ENCODE measurements around the gene DDIT4L.
"Not testable (repeated sequence)": the region's sequence is repeated elsewhere in the genome, so short reads cannot be mapped to it uniquely, and the experiment has no call there.

DDIT4L gene

DNA sequence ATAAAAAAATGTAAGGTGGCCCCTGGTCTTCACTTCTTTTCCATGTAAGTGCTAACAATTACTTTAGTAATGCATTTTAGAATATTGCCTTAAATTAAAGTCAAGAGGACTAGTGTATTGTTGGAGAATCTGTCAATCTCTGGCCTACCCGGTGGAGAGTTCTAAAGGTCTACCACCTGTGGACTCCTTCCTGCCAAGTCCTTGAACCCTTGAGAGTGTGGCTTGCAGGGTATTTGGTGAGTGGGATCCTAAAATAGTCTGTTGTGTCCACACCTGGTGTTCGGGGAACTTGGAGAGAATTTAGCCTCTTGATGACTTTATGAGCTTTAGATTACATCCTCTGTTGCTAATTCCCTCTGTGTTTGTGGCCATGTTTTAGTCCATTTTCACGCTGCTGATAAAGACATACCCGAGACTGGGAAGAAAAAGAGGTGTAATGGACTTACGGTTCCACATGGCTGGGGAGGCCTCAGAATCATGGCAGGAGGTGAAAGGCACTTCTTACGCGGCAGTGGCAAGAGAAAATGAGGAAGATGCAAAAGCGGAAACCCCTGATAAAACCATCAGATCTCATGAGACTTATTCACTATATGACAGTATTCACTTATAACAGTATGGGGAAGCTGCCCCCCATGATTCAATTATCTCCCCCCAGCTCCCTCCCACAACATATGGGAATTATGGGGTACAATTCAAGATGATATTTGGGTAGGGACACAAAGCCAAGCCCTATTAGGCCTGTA is 23.8 kb downstream of the DDIT4L start:
- DNase-seq (ENCODE audit: low read depth in 2 of 3, low spot score in 1 of 3) = no peak

DNA sequence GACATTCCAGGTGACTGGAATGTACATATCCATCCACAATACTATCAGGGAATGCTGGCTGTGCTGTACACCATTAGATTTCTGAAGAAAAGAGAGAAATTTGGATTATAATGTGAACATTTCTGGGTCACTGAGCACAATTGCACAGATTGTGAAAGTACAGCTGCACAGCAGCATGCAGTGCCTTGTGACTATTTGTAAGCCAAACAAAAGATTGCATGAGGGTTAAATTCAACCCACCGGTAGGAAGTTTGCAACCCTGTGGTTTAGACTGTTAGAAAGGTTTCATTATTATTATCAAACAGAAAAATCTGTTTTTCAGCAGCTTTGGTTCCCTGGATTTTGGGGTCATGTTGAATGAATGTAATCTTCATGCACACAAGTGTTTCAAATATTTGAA is 24.5 kb downstream of the DDIT4L start:
- no peak for DNase-seq (ENCODE audit: low read depth in 2 of 3, low spot score in 1 of 3)

- DNase-seq (ENCODE audit: low read depth in 2 of 3, low spot score in 1 of 3) = no peak
These were observed 25.2 kb downstream of the DDIT4L start for GRCh38 chr4:100164808-100165760.

- no peak for DNase-seq (ENCODE audit: low read depth in 2 of 3, low spot score in 1 of 3)
These were observed 28.1 kb downstream of the DDIT4L start for GRCh38 chr4:100162027-100162685.

- no peak for DNase-seq (ENCODE audit: low read depth in 2 of 3, low spot score in 1 of 3)
These were observed 41.1 kb downstream of the DDIT4L start for GRCh38 chr4:100149190-100149589.

DNA sequence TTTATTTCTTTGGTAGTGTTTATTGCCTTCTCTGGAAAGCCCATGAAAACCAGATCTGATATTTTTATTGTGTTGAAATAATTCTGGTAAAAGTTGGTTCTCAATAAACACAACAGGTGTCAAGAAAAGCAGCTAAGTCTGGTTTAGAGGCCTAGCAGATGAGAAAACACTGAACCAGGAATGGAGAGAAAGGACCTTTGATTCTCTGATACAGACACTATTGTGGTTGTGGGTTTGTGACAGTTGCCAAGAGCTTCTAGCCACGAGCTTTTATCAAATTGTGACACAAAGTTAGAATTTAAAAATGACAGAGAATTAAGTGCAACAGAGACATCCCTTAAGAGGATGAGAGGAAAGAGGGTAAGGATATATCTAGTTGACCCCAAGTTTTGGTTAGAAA is 42.6 kb downstream of the DDIT4L start:
- DNase-seq (ENCODE audit: low read depth in 2 of 3, low spot score in 1 of 3) = no peak

DNA sequence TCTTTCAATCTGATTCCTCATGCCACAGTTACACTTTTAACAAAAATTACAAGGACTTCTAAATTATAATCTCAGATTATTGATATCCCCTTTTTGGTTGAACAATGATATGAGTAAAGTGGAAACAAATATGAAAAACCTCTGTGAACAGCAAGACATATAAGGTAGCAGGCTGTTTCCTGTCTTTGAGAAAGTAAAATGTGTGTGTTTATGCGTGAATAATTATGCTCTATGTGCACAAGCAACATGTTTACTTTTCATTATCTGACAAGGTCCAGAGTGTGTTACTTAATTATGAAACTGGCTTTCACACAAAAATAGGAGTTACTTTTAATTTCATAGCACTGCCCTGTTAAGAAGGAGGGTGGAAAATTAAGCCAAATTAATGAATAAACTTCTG is 43.1 kb downstream of the DDIT4L start:
- no peak for DNase-seq (ENCODE audit: low read depth in 2 of 3, low spot score in 1 of 3)

- DNase-seq (ENCODE audit: low read depth in 2 of 3, low spot score in 1 of 3) = no peak
These were observed 43.5 kb downstream of the DDIT4L start for GRCh38 chr4:100146756-100147155.

DNA sequence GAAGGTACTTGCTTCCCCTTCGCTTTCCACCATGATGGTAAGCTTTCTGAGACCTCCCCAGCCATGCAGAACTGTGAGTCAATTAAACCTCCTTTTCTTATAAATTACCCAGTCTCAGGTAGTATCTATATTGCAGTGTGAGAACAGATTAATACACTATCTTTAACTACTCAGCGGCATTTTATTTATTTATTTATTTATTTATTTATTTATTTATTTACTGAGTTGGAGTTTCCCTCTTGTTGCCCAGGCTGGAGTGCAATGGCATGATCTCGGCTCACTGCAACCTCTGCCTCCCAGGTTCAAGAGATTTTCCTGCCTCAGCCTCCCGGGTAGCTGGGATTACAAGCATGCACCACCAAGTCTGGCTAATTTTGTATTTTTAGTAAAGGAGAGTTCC is 52.9 kb downstream of the DDIT4L start:
- DNase-seq (ENCODE audit: low read depth in 2 of 3, low spot score in 1 of 3) = not testable (repeated sequence)

Data from stimulated activated CD4-positive, alpha-beta T cell treated with anti-CD3 and anti-CD28 coated beads, Interleukin-12 subunit alpha, Interleukin-12 subunit beta, amount 100 ng/mL, for 48 hours (primary cell).